Psoas muscle (tissue), 8 donors: ENCODE measurements around the gene TBX5. TPM values are rescaled to one million over a fixed set of nuclear protein-coding genes. Genes with fewer than 3 reads are reported as not detected.

Source experiments
- ATAC-seq, 4 donors: fragments of 200-7000 bp; cut with Tn5 transposase; one replicate each; pipeline ENCODE4 v1.9.1; 2020; ENCODE audit warnings: moderate library complexity in 3 of 4, mild to moderate bottlenecking in 2 of 4
- DNase-seq, 2 donors: peaks; one replicate each; pipeline ENCODE4 v3.0.0-alpha.2; 2020
- H3K27ac ChIP-seq: fragments of 200-600 bp; one replicate; pipeline ENCODE4 v1.8.0; 2022
- H3K27me3 ChIP-seq, 3 donors: fragments of 200-600 bp in 1 of 3; one replicate each; pipeline versions ENCODE4 v1.6.1 to v1.8.0; 2013 to 2022; ENCODE audit warnings: low read length in 2 of 3, mild to moderate bottlenecking in 2 of 3, moderate library complexity in 1 of 3; ENCODE audit not compliant: insufficient read depth in 3 of 3
- H3K36me3 ChIP-seq, 2 donors: fragments of 200-600 bp in 1 of 2; one replicate each; pipeline versions ENCODE4 v1.6.1 to v1.8.0; 2013 to 2022; ENCODE audit warnings: low read depth in 1 of 2, mild to moderate bottlenecking in 1 of 2, moderate library complexity in 1 of 2; ENCODE audit not compliant: insufficient read depth in 1 of 2
- H3K4me1 ChIP-seq: fragments of 200-600 bp; one replicate; pipeline ENCODE4 v1.8.0; 2022
- H3K4me3 ChIP-seq: fragments of 200-600 bp; one replicate; pipeline ENCODE4 v1.8.0; 2022; ENCODE audit warnings: mild to moderate bottlenecking
- H3K9me3 ChIP-seq: fragments of 200-600 bp; one replicate; pipeline ENCODE4 v1.8.0; 2022
- WGBS, 3 donors: extraction: QIAGEN DNeasy Blood & Tissue Kit; methylation state at CpG; one replicate each; pipeline versions ENCODE4 v1.1.6 to v1.1.7; 2013; 5-methylcytosine and 5-hydroxymethylcytosine counted together
- intact Hi-C, 2 donors: fragments of 100-400 bp; cut with DNase I; formaldehyde crosslinking; loops; one replicate each; pipeline versions ENCODE4 v1.11.0 to v1.14.2; 2022
- polyA plus RNA-seq, 3 donors: library from polyadenylated mRNA; stranded (reverse); fragments of 200-250 nt; gene quantifications; one replicate each; pipeline ENCODE4 v1.2.3, GENCODE V29; 2013
- total RNA-seq, 4 donors: library from RNA; stranded (reverse); fragmentation: NEBNext Ultra II Directional in 2 of 4; extraction: Animal tissue kit (Norgen Biotek cat#: 25700) in 2 of 4; gene quantifications; one replicate each; pipeline versions ENCODE4 v1.2.1 to v1.2.4, GENCODE V29; 2021 to 2023
- TF ChIP-seq, protein P1 (sequence below): fragments of 200-600 bp; IDR thresholded peaks from one replicate; pipeline ENCODE4 v1.8.0; 2022; ENCODE audit warnings: antibody characterized with exemption
- donor health status: healthy with polysubstance abuse.
- donor health status: DM: no; HTN: no; CAD: no; lungs with moderate emphysema.
- donor health status: Bipolar disorder and iron deficiency.
- donor health status: healthy.
- donor health status: DM: yes; HTN: yes; CAD: no.
- donor health status: DM: no; HTN: no; CAD: no.
- donor health status: DM: no; HTN: no; CAD: no.
- donor health status: DM: yes; HTN: yes; CAD: no.

The TBX5 gene
- total and polyA plus RNA-seq, 7 donors, result 0.26 TPM; not detected in 6

DNA sequence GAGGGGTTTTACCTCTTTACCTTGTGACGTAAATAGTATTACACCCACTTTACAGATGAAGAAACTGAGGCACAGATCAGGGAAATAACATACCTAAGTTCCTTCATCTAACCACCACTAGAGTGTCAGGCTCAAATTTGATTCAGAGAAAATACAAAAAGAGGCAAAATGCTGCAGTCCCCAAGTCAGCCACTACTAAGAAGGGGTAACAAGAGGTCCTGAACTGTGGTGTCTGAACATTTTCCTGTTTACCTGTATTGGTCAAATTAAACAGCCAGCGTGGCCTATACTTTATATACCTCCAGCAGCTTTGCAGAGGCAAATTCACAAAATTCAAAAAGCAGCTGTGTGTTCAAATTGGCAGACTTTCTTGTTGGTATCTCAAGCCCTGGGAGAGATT lies 92.0 kb downstream of the TBX5 start:
- no peaks in the 10 kb centered on the region for H3K4me1 ChIP-seq
- WGBS, 3 donors, result 55 to 75% (median 72%) methylated on average over 2 of the region's 2 CpGs
- DNase-seq (no peak), ATAC-seq (no peak)
- H3K27ac ChIP-seq, result no peak overlapping the region
- H3K4me3 ChIP-seq, result no peak overlapping the region
- intact Hi-C loops, result no loop called here
- no peaks in the 10 kb centered on the region for H3K9me3 ChIP-seq
- H3K36me3 ChIP-seq, result no peaks in the 10 kb centered on the region
- TF ChIP-seq, protein P1, sequence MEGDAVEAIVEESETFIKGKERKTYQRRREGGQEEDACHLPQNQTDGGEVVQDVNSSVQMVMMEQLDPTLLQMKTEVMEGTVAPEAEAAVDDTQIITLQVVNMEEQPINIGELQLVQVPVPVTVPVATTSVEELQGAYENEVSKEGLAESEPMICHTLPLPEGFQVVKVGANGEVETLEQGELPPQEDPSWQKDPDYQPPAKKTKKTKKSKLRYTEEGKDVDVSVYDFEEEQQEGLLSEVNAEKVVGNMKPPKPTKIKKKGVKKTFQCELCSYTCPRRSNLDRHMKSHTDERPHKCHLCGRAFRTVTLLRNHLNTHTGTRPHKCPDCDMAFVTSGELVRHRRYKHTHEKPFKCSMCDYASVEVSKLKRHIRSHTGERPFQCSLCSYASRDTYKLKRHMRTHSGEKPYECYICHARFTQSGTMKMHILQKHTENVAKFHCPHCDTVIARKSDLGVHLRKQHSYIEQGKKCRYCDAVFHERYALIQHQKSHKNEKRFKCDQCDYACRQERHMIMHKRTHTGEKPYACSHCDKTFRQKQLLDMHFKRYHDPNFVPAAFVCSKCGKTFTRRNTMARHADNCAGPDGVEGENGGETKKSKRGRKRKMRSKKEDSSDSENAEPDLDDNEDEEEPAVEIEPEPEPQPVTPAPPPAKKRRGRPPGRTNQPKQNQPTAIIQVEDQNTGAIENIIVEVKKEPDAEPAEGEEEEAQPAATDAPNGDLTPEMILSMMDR, result no peak
- no peaks in the 10 kb centered on the region for H3K27me3 ChIP-seq

DNA sequence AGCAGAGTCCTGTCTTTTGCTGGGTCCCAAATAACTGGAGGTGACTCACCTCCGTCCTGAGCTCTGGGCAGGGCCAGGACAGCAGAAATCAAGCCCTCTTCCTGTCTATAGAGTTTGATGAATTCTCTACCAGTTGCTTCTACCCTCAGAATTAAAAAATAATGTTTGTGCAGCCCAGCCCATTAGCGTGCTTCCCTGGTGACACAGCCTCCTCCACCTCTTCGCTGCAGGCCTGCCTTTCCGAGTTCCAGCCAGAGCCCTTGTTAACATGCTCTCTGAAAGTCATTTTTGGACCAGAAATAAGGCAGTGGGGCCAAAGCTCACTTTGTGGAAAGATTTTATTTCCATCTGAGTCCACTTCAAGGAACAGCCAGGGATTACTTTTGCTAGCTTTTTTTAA lies 94.0 kb downstream of the TBX5 start:
- ATAC-seq, result no peak
- H3K4me3 ChIP-seq, result no peak overlapping the region
- no peak overlapping the region for H3K27ac ChIP-seq
- peak in 1 of 2 donors; percentile 13 for DNase-seq
- WGBS, 3 donors, result 59 to 74% (median 64%) methylated on average over 4 of the region's 4 CpGs
- H3K27me3 ChIP-seq, result no peaks in the 10 kb centered on the region
- intact Hi-C loops, result no loop called here
- H3K36me3 ChIP-seq, result no peaks in the 10 kb centered on the region
- no peaks in the 10 kb centered on the region for H3K4me1 ChIP-seq
- H3K9me3 ChIP-seq, result no peaks in the 10 kb centered on the region
- TF ChIP-seq, protein P1, result no peak

DNA sequence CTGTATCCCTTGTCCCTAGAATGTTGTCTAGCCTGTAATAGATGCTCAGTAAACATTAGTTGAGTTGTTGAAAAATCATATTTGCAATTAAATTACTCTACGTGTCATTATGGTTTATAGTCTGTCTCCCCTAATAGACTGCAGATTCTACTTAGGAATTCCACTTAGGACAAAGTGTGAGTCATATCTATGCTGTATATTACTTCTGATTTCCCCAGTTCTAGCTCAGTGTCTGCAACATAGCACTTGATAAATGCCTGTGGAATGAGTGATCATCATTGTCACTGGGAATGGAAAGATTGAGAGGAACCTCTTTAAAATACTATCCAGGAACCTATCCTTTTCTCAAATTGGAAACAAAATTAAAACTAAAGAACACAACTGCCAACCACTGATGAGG lies 99.3 kb downstream of the TBX5 start:
- Histone ChIP-seq H3K4me1 (no peaks in the 10 kb centered on the region), H3K27me3 (no peaks in the 10 kb centered on the region), H3K27ac (no peak overlapping the region), H3K4me3 (no peak overlapping the region), H3K9me3 (no peaks in the 10 kb centered on the region), H3K36me3 (no peaks in the 10 kb centered on the region)
- 68 to 80% (median 77%) methylated on average over 1 of the region's 1 CpG for WGBS, 3 donors
- TF ChIP-seq, protein P1, result no peak
- ATAC-seq, result no peak
- intact Hi-C loops, result no loop called here
- DNase-seq, result no peak

DNA sequence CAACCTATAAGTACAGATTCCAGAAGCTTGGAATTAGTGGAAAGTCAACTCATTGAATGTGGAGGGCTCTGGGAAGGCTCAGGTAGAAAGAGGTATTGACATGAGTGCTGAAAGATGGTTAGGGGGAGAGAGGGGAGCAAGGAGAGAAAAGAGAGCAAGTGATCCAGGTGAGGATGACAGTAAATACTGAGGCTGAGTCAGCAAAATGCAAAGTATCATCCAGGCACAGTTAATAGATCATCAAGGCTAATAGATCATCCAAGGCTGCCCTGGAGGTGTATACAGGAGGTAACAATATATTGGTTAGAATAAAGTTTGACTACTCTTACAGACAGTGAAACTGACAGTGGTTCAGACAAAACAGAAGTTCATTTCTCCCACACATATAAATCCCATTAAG lies 100.5 kb downstream of the TBX5 start:
- TF ChIP-seq, protein P1, result no peak

More for the DNA sequence above, 100.5 kb downstream of the TBX5 start:
- no peaks in the 10 kb centered on the region for H3K9me3 ChIP-seq
- no peaks in the 10 kb centered on the region for H3K4me1 ChIP-seq
- no peaks in the 10 kb centered on the region for H3K36me3 ChIP-seq
- H3K4me3 ChIP-seq, result no peak overlapping the region
- H3K27ac ChIP-seq, result no peak overlapping the region
- intact Hi-C loops, result no loop called here
- no peak for DNase-seq
- H3K27me3 ChIP-seq, result no peaks in the 10 kb centered on the region
- no peak for ATAC-seq
